IMR-90 (cell line): ENCODE results near the gene PRMT1. TPM values are rescaled to one million over a fixed set of nuclear protein-coding genes. Genes with fewer than 3 reads are reported as not detected.

Source experiments
- ATAC-seq: fragments of 200-7000 bp; cut with Tn5 transposase; 2 replicates; pipeline ENCODE4 v1.9.1; 2020; ENCODE audit warnings: low read depth, mild to moderate bottlenecking, moderate library complexity
- BruUV-seq: library from RNA; stranded (reverse); fragments of 400-500 nt; replicated peaks from 2 replicates; lab custom pipeline; 2021; lab: Mats Ljungman, UMichigan
- CTCF ChIA-PET: fragments of 300-600 bp; formaldehyde crosslinking; extraction: SDS; loops from one replicate; lab custom pipeline; 2021; ENCODE audit warnings: antibody characterized with exemption; lab: Yijun Ruan, JAX
- POLR2A ChIA-PET: fragments of 300-600 bp; sonication (Branson Sonifier 250); formaldehyde crosslinking; loops from one replicate; lab custom pipeline; 2022; ENCODE audit warnings: antibody characterized with exemption; ENCODE audit not compliant: unreplicated experiment; lab: Charles Lee
- DNase-seq: peaks from one replicate; pipeline ENCODE4 v3.0.0; 2013
- H2AFZ ChIP-seq: replicated peaks from 2 replicates; pipeline ENCODE3; 2013; ENCODE audit warnings: low read length, mild to moderate bottlenecking; ENCODE audit not compliant: poor library complexity
- H2AK5ac ChIP-seq: 2 replicates; pipeline ENCODE4 v1.6.1; 2013; ENCODE audit warnings: low read depth, low read length, inconsistent platforms
- H2AK9ac ChIP-seq: replicated peaks from 2 replicates; pipeline ENCODE3; 2013; ENCODE audit warnings: mild to moderate bottlenecking, low read depth, low read length, moderate library complexity; ENCODE audit not compliant: poor library complexity
- H2BK120ac ChIP-seq: 2 replicates; pipeline ENCODE4 v1.6.1; 2013; ENCODE audit warnings: low read depth, low read length, inconsistent platforms
- H2BK15ac ChIP-seq: 3 replicates; pipeline ENCODE4 v1.6.1; 2013; ENCODE audit warnings: low read depth, low read length, inconsistent platforms
- H2BK20ac ChIP-seq: 2 replicates; pipeline ENCODE4 v1.6.1; 2013; ENCODE audit warnings: low read depth, mild to moderate bottlenecking, inconsistent platforms, low read length, moderate library complexity
- H2BK5ac ChIP-seq: 2 replicates; pipeline ENCODE4 v1.6.1; 2013; ENCODE audit warnings: mild to moderate bottlenecking, low read depth, low read length, inconsistent platforms; ENCODE audit not compliant: poor library complexity, severe bottlenecking
- H3K14ac ChIP-seq: replicated peaks from 2 replicates; pipeline ENCODE4 v1.6.1; 2013; ENCODE audit warnings: low read depth, low read length, inconsistent platforms
- H3K18ac ChIP-seq: 2 replicates; pipeline ENCODE4 v1.6.1; 2013; ENCODE audit warnings: low read depth, low read length, control low read depth
- H3K23ac ChIP-seq: 2 replicates; pipeline ENCODE4 v1.6.1; 2013; ENCODE audit warnings: low read depth, low read length, inconsistent platforms
- H3K27ac ChIP-seq: 2 replicates; pipeline ENCODE4 v1.5.1; 2013; ENCODE audit warnings: mild to moderate bottlenecking, control low read depth, low read length; ENCODE audit not compliant: insufficient read depth
- H3K27me3 ChIP-seq: 2 replicates; pipeline ENCODE4 v1.6.1; 2013; ENCODE audit warnings: low read length; ENCODE audit not compliant: control insufficient read depth, insufficient read depth
- H3K36me3 ChIP-seq: 2 replicates; pipeline ENCODE4 v1.6.1; 2013; ENCODE audit warnings: low read length, mixed read lengths; ENCODE audit not compliant: control insufficient read depth, insufficient read depth
- H3K4ac ChIP-seq: 2 replicates; pipeline ENCODE4 v1.6.1; 2013; ENCODE audit warnings: low read depth, low read length, inconsistent platforms
- H3K4me1 ChIP-seq: 2 replicates; pipeline ENCODE4 v1.6.1; 2013; ENCODE audit warnings: low read length, mixed read lengths; ENCODE audit not compliant: control insufficient read depth, insufficient read depth
- H3K4me2 ChIP-seq: 2 replicates; pipeline ENCODE4 v1.6.1; 2013; ENCODE audit warnings: low read depth, mild to moderate bottlenecking, control low read depth, low read length, moderate library complexity
- H3K4me3 ChIP-seq: 2 replicates; pipeline ENCODE4 v1.5.1; 2013; ENCODE audit warnings: low read depth, mild to moderate bottlenecking, control low read depth, low read length, moderate library complexity; ENCODE audit not compliant: insufficient read depth
- H3K56ac ChIP-seq: 2 replicates; pipeline ENCODE4 v1.6.1; 2013; ENCODE audit warnings: low read length, inconsistent platforms; ENCODE audit not compliant: insufficient read depth; ENCODE audit errors: extremely low read depth
- H3K79me1 ChIP-seq, 2 experiments: 2 replicates each; pipeline ENCODE4 v1.6.1; 2013; ENCODE audit warnings: low read length in 2 of 2, inconsistent platforms in 1 of 2, low read depth in 1 of 2
- H3K9ac ChIP-seq: 2 replicates; pipeline ENCODE4 v1.6.1; 2013; ENCODE audit warnings: low read depth, low read length, control low read depth
- H3K9me1 ChIP-seq: 2 replicates; pipeline ENCODE4 v1.6.1; 2013; ENCODE audit warnings: low read length, inconsistent platforms; ENCODE audit not compliant: insufficient read depth
- H3K9me3 ChIP-seq: 2 replicates; pipeline ENCODE4 v1.6.1; 2013; ENCODE audit warnings: low read length; ENCODE audit not compliant: control insufficient read depth, insufficient read depth
- H4K20me1 ChIP-seq: 2 replicates; pipeline ENCODE4 v1.6.1; 2013; ENCODE audit warnings: low read length, inconsistent platforms; ENCODE audit not compliant: insufficient read depth
- H4K5ac ChIP-seq: 2 replicates; pipeline ENCODE4 v1.6.1; 2013; ENCODE audit warnings: mild to moderate bottlenecking, low read depth, low read length, control low read depth
- H4K8ac ChIP-seq, 2 experiments: 2 replicates each; pipeline ENCODE4 v1.6.1; 2013; ENCODE audit warnings: low read depth in 2 of 2, low read length in 2 of 2, control low read depth in 1 of 2, inconsistent platforms in 1 of 2
- H4K91ac ChIP-seq: 2 replicates; pipeline ENCODE4 v1.6.1; 2013; ENCODE audit warnings: low read depth, low read length, inconsistent platforms; ENCODE audit not compliant: insufficient read depth
- BHLHE40 ChIP-seq: fragments of 150-350 bp; IDR thresholded peaks from 2 replicates; pipeline ENCODE4 v1.6.1; 2016; ENCODE audit warnings: mild to moderate bottlenecking, low read depth, low read length
- CEBPB ChIP-seq: IDR thresholded peaks from 2 replicates; pipeline ENCODE4 v1.6.1; 2012; ENCODE audit warnings: low read depth, low read length, improper control_type of control experiment
- CHD1 ChIP-seq: IDR thresholded peaks from 2 replicates; pipeline ENCODE4 v1.6.1; 2012; ENCODE audit warnings: low read depth, low read length, improper control_type of control experiment
- CTCF ChIP-seq: conservative IDR thresholded peaks from 2 replicates; pipeline ENCODE4 v1.5.1; 2012; ENCODE audit warnings: mild to moderate bottlenecking, low read depth, low read length, improper control_type of control experiment
- ELK1 ChIP-seq: fragments of 150-350 bp; IDR thresholded peaks from 2 replicates; pipeline ENCODE4 v1.6.1; 2016; ENCODE audit warnings: low read depth, mild to moderate bottlenecking, low read length, moderate library complexity, borderline replicate concordance
- FOS ChIP-seq: fragments of 150-350 bp; IDR thresholded peaks from 2 replicates; pipeline ENCODE4 v1.6.1; 2016; ENCODE audit warnings: low read depth, low read length
- MAFK ChIP-seq: IDR thresholded peaks from 2 replicates; pipeline ENCODE4 v1.6.1; 2012; ENCODE audit warnings: low read depth, low read length, improper control_type of control experiment
- MAZ ChIP-seq: IDR thresholded peaks from 2 replicates; pipeline ENCODE4 v1.6.1; 2012; ENCODE audit warnings: low read depth, mild to moderate bottlenecking, low read length, improper control_type of control experiment, moderate library complexity, borderline replicate concordance
- MXI1 ChIP-seq: IDR thresholded peaks from 2 replicates; pipeline ENCODE4 v1.6.1; 2012; ENCODE audit warnings: low read depth, mild to moderate bottlenecking, low read length, moderate library complexity, borderline replicate concordance
- NFE2L2 ChIP-seq: fragments of 150-350 bp; IDR thresholded peaks from 2 replicates; pipeline ENCODE4 v1.6.1; 2016; ENCODE audit warnings: low read depth, mild to moderate bottlenecking, low read length
- POLR2A ChIP-seq: IDR thresholded peaks from 2 replicates; pipeline ENCODE4 v1.6.1; 2012; ENCODE audit warnings: mild to moderate bottlenecking, low read depth, low read length
- RAD21 ChIP-seq: IDR thresholded peaks from 2 replicates; pipeline ENCODE4 v1.6.1; 2012; ENCODE audit warnings: low read length, improper control_type of control experiment
- RCOR1 ChIP-seq: IDR thresholded peaks from 2 replicates; pipeline ENCODE4 v1.6.1; 2012; ENCODE audit warnings: mild to moderate bottlenecking, low read length, improper control_type of control experiment; ENCODE audit not compliant: insufficient replicate concordance
- RFX5 ChIP-seq: IDR thresholded peaks from 2 replicates; pipeline ENCODE4 v1.8.0; 2012; ENCODE audit warnings: low read depth, mild to moderate bottlenecking, low read length, moderate library complexity
- SMC3 ChIP-seq: fragments of 150-350 bp; IDR thresholded peaks from 2 replicates; pipeline ENCODE4 v1.6.1; 2016; ENCODE audit warnings: low read depth, mild to moderate bottlenecking, antibody characterized with exemption, low read length, moderate library complexity
- USF2 ChIP-seq: fragments of 150-350 bp; IDR thresholded peaks from 2 replicates; pipeline ENCODE4 v1.6.1; 2017; ENCODE audit warnings: mild to moderate bottlenecking, antibody characterized with exemption, low read length, low read depth
- WGBS, 2 experiments: methylation state at CpG; one replicate each; pipeline versions ENCODE4 v1.1.5 to v1.1.7; 2013; ENCODE audit warnings: missing lambda C conversion rate in 2 of 2; ENCODE audit not compliant: insufficient read length in 1 of 2; ENCODE audit errors: extremely low coverage in 2 of 2; 5-methylcytosine and 5-hydroxymethylcytosine counted together
- dilution Hi-C: fragments of 300-500 bp; cut with HindIII; formaldehyde crosslinking; loops from one replicate; pipeline ENCODE4 v1.14.3; 2018; ENCODE audit warnings: low sequenced_read_pairs; ENCODE audit not compliant: unreplicated experiment
- in situ Hi-C: fragments of 300-500 bp; cut with MboI; formaldehyde crosslinking; loops from 3 replicates; pipeline ENCODE4 v1.14.3; 2019; ENCODE audit warnings: low sequenced_read_pairs, inconsistent platforms, mixed read lengths
- intact Hi-C: fragments of 100-400 bp; cut with micrococcal nuclease; formaldehyde crosslinking; loops from 2 replicates; pipeline ENCODE4 v1.10.0; 2022
- polyA plus RNA-seq, 3 experiments: library from polyadenylated mRNA; depleted of rRNA; stranded (reverse); fragments of >200 nt; gene quantifications; 2 replicates each; pipeline ENCODE4 v1.2.3, GENCODE V29; 2012; ENCODE audit warnings: low replicate concordance in 1 of 3
- total RNA-seq: library from RNA; depleted of rRNA; stranded (reverse); fragments of >200 nt; gene quantifications from 2 replicates; pipeline ENCODE4 v1.2.3, GENCODE V29; 2012

Gene PRMT1
- total and polyA plus RNA-seq, 2 of the 4 experiments (the other 2 are of a cell fraction) = 497 to 840 TPM

- Histone ChIP-seq H2BK20ac (no peak overlapping the region), H2BK5ac (no peak overlapping the region), H3K79me1 (peaks cover 18 to 47% of the 10 kb centered on the region in 2 experiments), H3K4me2 (no peak overlapping the region), H3K9me3 (no peaks in the 10 kb centered on the region), H4K5ac (no peak overlapping the region), H3K23ac (no peak overlapping the region), H3K27ac (no peak overlapping the region), H2BK120ac (no peak overlapping the region), H4K20me1 (peaks cover 31% of the 10 kb centered on the region), H3K4me1 (no peaks in the 10 kb centered on the region), H4K91ac (no peak overlapping the region), H3K4ac (no peak overlapping the region), H3K18ac (no peak overlapping the region), H3K36me3 (peaks cover 74% of the 10 kb centered on the region), H2BK15ac (no peak overlapping the region), H2AK5ac (no peak overlapping the region), H4K8ac (no peak overlapping the region), H2AK9ac (no peak overlapping the region), H3K4me3 (no peak overlapping the region), H2AFZ (no peak overlapping the region), H3K14ac (no peak overlapping the region), H3K56ac (no peak overlapping the region), H3K27me3 (no peaks in the 10 kb centered on the region), H3K9ac (no peak overlapping the region), H3K9me1 (no peaks in the 10 kb centered on the region)
- no TSS peak for BruUV-seq
- intact Hi-C loops = no loop called here
- dilution Hi-C loops = no loop called here
- TF ChIP-seq CHD1 = no peak
- no peak for TF ChIP-seq SMC3
- no peak for TF ChIP-seq NFE2L2
- no peak for TF ChIP-seq MXI1
- no peak for TF ChIP-seq FOS
- TF ChIP-seq RCOR1 = no peak
- TF ChIP-seq ELK1 = no peak
- TF ChIP-seq RAD21 = no peak
- TF ChIP-seq USF2 = no peak
- no peak for TF ChIP-seq POLR2A
- TF ChIP-seq MAFK = no peak
- TF ChIP-seq CTCF = no peak
- TF ChIP-seq BHLHE40 = no peak
- no peak for TF ChIP-seq MAZ
- no peak for TF ChIP-seq RFX5
- no peak for TF ChIP-seq CEBPB
- ChIA-PET CTCF (no interaction called here), POLR2A (no interaction called here)
- ATAC-seq (no peak), DNase-seq (no peak)
- 98% methylated on average over 6 of the region's 13 CpGs; no CpG with 5 or more reads in 1 of the 2 experiments for WGBS, 2 experiments
- in situ Hi-C loops = no loop called here
Measured at GRCh38 chr19:49653466-49653806, 23.6 kb upstream of the PRMT1 start.
